Fibroblast of gingiva (primary cell): ENCODE results near the gene SOWAHC.
A peak's percentile ranks its signal among the peaks of the same experiment; 100 is the strongest.
"Not testable (repeated sequence)": the region's sequence is repeated elsewhere in the genome, so short reads cannot be mapped to it uniquely, and the experiment has no call there.

Experiments used
- DNase-seq: peaks from one replicate; pipeline ENCODE4 v3.0.0-alpha.2; 2011; ENCODE audit warnings: low read depth

The SOWAHC gene

DNA sequence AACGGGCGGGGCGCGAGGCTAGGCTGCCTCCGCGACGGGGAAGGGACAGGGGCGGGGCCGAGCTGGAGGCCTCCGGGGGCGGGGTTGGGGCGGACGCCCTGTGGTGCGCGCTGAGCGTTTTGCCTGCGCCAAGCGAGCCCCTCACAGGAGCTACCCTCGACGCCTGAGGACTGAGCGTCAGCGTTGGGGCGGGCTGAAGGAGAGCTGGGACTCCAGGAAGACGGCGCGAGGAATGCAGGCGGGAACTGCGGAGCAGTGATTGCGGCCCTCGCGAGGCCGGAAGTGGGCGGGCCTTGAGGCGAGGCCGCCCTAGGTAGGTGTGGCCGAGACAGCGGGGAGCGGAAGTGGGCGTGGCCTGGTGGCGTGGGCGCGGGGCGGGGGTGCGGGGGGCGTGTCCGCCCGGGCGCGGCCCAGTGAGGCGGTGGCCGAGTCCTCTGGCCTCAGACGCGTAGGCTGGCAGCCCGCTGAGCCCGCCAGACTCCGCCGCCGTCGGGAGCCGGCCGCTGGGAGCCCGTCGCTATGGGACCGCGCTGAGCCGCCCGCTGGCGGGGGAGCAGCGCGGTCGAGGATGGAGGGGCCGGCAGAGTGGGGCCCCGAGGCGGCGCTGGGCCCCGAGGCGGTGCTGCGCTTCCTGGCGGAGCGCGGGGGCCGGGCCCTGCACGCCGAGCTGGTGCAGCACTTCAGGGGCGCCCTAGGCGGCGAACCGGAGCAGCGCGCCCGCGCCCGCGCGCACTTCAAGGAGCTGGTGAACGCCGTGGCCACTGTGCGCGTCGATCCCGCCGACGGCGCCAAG lies at the start of gene SOWAHC, which contains the start of gene SEPTIN10:
Gene SOWAHC, plus strand, starts transcription at position 443 of the 793 bp plus-strand sequence. Its CDS starts 126 bp downstream, at position 569.
Gene SEPTIN10, minus strand, starts transcription at position 45 of the 793 bp plus-strand sequence. CDS start 139 bp downstream, outside the sequence.
- peak; percentile 100 for DNase-seq

GRCh38 chr2:109575373-109575772 lies 38.8 kb upstream of the SOWAHC start:
- no peak for DNase-seq

DNA sequence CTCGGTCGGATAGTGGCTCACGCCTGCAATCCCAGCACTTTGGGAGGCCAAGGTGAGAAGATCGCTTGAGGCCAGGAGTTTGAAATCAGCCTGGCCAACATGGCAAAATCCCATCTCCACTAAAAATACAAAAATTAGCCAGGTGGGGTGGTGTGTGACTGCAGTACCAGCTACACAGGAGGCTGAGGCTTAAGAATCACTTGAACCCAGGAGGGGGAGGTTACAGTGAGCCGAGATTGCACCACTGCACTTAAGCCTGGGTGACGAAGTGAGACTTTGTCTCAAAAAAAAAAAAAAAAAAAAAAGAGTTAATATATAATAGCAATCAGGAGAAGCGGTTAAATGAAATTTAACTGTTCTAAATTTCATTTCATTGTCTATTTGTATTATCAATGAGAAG lies 36.5 kb upstream of the SOWAHC start:
- not testable (repeated sequence) for DNase-seq

DNA sequence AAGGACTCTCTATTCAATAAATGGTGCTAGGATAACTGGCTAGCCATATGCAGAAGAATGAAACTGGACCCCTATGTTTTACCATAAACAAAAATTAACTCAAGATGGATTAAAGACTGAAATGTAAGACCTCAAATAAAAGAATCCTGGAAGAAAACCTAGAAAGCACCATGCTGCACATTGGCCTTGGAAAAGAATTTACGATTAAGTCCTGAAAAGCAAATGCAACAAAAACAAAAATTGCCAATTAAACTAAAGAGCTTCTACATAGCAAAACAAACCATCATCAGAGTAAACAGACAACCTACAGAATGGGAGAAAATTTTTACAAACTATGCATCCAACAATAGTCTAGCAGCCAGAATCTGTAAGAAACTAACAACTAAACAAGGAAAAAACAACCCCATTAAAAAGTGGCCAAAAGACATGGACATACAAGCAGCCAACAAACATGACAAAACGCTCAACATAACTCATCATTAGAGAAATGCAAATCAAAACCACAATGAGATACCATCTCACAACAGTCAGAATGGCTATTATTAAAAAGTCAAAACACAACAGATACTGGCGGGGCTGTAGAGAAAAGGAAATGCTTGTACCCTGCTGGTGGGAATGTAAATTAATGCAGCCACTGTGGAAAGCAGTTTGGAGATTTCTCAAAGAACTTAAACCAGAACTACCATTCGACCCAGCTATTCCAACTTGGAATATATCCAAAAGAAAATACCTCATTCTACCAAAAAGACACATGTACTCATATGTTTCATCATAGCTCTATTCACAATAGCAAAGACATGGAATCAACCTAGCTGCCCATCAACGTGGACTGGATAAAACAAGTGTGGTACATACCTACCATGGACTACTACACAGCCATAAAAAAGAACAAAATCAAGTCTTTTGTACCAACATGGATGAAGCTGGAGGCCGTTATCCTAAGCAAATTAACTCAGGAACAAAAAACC lies 31.0 kb upstream of the SOWAHC start:
- DNase-seq = peak; percentile 30

DNA sequence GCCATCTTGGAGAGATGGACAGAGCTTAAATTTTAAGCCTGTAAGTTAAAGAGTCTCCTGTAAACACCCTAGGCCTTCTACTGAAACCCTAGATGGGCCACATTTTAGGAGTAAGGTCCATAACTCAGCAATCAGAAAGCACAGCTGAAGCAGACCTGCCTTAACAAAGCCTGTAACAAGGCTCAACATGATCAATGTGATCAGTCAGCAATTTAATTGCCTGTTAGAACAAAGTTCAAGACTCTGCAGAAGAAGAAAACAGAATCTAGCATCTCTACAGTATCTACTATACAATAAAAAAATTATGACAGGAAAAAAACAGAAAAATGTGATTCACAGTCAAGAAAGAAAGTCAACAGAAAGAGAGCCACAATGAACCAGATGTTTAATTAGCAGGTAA lies 27.5 kb upstream of the SOWAHC start:
- no peak for DNase-seq

GRCh38 chr2:109591206-109591605 lies 23.0 kb upstream of the SOWAHC start:
- DNase-seq = no peak

DNA sequence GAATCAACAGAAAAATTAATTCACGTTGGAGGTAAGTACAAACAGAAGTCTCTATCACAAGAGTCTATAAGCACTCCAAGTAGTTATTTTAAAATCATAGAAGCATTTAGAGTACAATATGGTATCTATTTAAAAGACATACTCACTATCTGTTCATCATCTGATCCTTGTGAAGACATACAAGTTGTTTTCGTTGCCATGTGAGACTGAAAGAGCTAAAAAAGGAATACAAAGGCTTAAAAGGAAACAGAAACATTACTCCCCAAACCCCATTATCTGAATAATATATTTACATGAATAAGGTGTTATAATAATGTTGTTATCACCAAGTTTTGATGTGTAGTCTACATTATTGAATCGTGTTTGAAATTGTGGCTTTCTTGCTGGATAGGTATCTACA lies 21.3 kb upstream of the SOWAHC start:
- no peak for DNase-seq

DNA sequence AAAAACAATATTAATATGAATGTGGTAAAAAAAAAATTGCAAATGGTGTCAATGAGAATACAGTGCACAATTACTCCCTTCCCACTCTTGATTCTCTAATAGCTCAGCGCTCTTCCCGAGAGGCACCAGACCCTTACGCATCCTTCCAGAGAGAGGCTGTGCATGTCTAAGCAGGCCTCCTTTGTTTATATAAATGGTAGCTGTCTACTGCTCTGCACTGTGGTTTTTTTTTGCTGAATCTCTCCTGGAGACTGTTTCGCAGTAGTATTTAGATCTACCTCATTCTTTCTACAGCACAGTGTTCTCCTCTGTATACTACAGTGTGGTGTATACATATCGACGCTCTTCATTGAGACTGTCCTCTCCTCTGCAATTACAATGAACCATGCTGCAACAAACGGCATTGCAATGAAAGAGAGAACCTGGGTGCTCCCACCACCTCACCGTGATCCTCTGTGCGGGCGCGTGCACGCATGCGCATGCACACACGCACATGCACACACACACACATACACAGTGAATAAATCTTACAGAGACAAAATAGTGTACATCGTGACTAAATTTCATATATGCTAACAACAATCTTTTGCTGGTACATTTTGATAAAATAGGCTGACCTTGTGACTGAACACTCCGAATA lies 19.8 kb upstream of the SOWAHC start:
- no peak for DNase-seq

DNA sequence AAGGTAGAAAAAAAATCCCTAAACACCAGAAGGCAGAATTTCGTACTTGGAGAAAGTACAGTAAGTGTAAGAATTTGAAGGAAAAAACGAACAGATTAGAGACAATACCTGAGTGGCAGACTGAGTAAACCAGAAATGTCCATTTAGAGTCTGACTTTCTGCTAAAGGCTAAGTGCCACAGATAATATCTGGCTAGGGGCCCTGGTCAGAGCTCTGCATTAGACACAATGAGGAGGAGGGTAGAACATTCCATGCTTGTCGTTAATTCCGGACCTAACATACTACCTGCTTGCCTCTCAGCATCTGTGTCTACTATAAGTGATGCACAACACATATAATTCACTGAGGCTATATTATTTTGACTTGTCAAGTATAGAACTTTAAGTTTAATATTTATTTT lies 18.5 kb upstream of the SOWAHC start:
- DNase-seq = no peak

DNA sequence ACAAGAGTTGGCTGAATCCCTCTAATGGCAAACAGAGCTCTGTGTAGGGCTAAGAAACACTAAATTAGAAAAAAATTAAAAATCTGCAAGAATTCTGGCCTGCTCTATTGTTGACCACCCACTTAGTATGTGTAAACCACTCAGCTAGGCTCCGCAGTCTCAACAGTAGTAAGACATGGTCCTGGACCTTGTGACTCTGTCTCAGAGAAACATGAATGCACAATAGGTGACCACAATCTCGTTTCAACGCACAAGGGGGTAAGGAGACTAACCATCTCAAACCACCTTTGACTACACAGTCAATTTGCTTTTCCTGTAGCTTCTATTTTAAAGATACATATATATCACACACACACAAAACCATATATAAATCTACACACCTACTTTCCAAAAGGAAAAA lies 16.9 kb upstream of the SOWAHC start:
- DNase-seq = no peak

DNA sequence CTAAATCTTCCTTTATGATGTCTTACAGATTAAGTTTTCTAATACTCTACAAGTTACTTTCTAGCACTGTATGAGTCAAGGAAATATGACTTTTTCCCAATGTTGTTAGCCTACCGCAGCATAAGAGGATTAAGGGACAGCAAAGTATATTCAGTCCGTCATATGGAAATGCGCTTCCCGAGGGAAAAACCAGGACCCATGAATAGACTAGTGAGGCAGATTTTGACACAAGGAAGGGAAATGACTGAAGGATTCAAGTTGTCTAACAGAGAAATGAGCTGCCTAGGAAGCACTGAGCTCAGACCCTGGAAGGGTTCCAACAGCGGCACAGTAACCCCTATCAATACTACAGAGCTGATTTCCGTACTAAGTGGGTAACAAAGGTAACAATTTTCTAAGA lies 12.4 kb upstream of the SOWAHC start:
- no peak for DNase-seq

DNA sequence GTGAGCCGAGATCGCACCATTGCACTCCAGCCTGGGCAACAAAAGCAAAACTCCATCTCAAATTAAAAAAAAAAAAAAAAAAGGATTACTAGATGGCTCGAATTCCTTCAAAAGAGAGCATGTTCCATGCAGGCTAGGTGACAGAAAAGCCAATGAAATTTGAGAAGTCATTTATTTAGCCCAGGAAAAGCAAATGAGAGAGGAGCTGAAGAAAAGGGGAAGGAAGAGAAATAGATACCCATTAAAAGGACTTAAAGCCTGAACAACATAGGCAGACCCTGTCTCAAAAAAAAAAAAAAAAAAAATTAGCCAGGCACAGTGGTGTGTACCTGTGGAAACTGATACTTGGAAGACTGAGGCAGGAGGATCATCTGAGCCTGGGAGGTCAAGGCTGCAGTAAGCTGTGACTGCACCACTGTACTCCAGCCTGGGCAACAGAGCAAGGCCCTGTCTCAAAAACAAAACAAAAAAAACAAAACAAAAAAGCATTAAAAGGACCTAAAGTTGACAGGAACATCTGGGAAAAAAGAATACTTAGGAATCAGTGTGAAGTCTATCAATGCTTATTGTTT lies 11.5 kb upstream of the SOWAHC start:
- no peak for DNase-seq

DNA sequence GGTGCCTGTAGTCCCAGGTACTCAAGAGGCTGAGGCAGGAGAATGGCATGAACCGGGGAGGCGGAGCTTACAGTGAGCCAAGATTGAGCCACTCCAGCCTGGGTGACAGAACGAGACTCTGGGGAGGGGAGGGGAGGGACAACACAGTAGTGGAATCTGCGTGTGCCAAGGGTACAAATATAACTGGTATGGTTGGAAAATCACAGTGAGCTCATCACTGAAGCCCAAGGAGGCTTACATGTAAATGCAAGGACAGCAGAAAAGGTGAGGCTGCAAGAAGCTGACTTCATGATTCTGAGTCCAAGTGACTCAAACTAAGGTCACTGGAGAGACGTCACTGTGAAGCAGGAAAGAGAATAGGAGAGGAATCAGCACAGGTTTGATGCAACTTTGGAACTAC lies 9.6 kb upstream of the SOWAHC start:
- peak; percentile 16 for DNase-seq

GRCh38 chr2:109607766-109608165 lies 6.4 kb upstream of the SOWAHC start:
- DNase-seq = no peak

DNA sequence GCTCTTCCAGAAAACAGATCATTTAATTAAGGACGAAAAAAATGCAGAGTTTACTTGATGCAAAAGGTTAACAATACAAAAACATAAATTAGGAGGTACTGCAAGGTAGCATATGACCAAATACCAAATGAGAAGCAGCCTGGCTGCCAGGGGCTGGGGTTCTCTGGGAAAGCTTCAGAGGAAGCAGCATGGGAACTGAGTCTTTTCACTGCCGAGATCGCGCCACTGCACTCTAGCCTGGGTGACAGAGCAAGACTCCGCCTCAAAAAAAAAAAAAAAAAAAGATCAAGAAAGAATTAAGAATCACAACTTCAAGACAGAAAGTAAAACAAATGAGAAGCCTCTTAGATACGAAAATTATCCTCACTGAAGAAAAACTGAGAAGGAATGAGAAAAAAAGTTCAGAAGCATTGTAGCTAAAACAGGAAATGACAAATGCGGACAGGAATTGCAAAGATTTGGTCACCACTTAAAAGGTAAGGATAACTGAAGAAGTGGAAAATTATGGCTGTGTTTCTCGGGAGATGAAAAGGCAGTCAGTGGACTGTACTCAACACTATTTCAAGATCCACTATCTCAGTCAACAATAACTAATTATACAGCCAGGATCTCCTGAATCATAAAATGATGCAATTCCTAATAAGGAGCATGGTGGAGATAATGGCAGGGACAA lies 4.7 kb upstream of the SOWAHC start:
- DNase-seq = peak; percentile 6

DNA sequence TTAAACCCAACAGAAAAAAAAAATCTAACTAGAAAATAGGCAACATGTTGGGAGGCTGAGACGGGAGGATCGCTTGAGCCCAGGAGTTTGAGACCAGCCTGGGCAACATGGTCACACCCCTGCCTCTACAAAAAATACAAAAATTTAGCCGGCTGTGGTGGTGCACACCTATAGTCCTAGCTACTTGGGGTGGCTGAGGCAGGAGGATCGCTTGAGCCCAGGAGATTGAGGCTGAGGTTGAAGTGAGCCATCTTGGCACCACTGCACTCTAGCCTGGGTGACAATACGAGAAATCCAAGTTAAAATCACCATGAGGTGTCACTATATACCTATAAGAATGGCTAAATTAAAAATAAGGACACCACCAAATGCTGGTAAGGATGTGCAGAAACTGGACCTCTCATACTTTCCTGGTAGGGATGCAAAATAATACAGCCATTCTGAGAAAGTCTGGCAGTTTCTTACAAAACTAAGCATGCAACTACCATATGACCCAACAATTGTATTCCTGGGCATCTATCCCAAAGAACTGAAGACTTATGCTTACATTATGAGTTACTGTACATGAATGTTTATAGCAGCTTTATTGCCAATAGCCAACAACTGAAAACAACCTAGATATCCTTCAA lies 2.6 kb upstream of the SOWAHC start:
- peak; percentile 89 for DNase-seq

- DNase-seq = peak; percentile 64
These were observed 863 bp upstream of the SOWAHC start for GRCh38 chr2:109613081-109613921.

DNA sequence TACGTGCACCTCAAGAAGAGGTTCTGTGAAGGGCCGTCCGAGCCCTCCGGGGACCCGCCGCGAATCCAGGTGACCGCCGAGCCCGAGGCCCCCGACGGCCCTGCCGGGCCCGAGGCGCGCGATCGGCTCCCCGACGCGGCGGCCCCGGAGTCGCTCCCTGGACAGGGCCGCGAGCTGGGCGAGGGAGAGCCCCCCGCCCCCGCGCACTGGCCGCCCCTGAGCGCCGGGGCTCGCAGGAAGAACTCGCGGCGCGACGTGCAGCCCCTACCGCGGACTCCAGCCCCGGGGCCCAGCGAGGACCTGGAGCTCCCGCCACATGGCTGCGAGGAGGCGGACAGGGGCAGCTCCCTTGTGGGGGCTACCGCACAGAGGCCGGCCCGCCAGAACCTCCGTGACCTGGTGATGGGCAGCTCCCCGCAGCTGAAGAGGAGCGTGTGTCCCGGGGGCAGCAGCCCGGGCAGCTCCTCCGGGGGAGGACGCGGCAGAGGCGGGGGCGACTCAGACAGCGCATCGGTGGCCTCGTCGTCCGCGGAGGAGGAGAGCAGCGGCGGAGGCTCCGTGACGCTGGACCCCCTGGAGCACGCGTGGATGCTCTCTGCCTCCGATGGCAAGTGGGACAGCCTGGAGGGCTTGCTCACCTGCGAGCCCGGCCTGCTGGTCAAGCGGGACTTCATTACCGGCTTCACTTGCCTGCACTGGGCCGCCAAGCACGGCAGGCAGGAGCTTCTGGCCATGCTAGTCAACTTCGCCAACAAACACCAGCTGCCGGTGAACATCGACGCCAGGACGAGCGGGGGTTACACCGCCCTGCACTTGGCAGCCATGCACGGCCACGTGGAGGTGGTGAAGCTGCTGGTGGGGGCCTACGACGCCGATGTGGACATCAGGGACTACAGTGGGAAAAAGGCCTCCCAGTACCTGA lies 812 bp downstream of the SOWAHC start:
- DNase-seq = peak; percentile 2

- DNase-seq = no peak
These were observed 1.5 kb downstream of the SOWAHC start for GRCh38 chr2:109615637-109616144.
